ENCODE measurements around the gene ZNF665.

DNA sequence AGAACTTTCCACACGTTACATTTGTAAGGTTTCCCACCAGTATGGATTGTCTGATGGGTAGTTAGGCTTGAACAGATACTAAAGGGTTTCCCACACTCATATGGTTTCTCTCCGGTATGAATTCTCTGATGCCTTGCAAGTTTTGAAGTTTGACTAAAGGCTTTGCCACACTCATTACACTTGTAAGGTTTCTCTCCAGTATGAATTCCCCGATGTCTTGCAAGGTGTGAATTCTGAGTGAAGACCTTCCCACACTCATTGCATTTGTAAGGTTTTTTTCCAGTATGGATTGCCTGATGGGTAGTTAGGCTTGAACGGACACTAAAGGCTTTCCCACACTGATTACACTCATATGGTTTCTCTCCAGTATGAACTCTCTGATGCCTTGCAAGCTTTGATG lies 52.8 kb downstream of the ZNF665 start:
- TF ChIP-seq POLR2AphosphoS5 (IDR thresholded peaks at IDR 0.05; ENCODE audit: low read depth, low read length) = no peak
- TF ChIP-seq POLR2A (IDR thresholded peaks at IDR 0.05; ENCODE audit: low read depth, low read length) = no peak

Measured in GM12892 (cell line).